Measurements from ENCODE around the gene NRARP. TPM values are rescaled to one million over a fixed set of nuclear protein-coding genes. Genes with fewer than 3 reads are reported as not detected.
"Not testable (repeated sequence)": the region's sequence is repeated elsewhere in the genome, so short reads cannot be mapped to it uniquely, and the experiment has no call there.

Gene NRARP
- total RNA-seq, 6 donors from 2014 or later, result 3.1 to 26.9 (median 9.5) TPM

- no peak for ATAC-seq (ENCODE audit: low FRiP score in 2 of 2)
- Histone ChIP-seq H3K9me3 (no peaks in the 10 kb centered on the region), H3K27me3 (no peaks in the 10 kb centered on the region), H3K36me3 (peaks cover 11 to 58% (median 35%) of the 10 kb centered on the region in 4 donors), H3K4me3 (no peak overlapping the region), H3K4me1 (peaks cover 29 to 45% (median 32%) of the 10 kb centered on the region in 4 donors), H3K27ac (no peak overlapping the region)
- DNase-seq, result no peak
- TF ChIP-seq POLR2A (IDR thresholded peaks at IDR 0.05) (no peak), EP300 (IDR thresholded peaks at IDR 0.05) (no peak), CTCF (IDR thresholded peaks at IDR 0.05) (no peak), POLR2AphosphoS5 (IDR thresholded peaks at IDR 0.05) (no peak)
- 92 to 96% methylated on average over 14 to 22 of the region's 29 CpGs for WGBS, 2 donors
These were observed 36.4 kb downstream of the NRARP start for GRCh38 chr9:137265496-137266161.

DNA sequence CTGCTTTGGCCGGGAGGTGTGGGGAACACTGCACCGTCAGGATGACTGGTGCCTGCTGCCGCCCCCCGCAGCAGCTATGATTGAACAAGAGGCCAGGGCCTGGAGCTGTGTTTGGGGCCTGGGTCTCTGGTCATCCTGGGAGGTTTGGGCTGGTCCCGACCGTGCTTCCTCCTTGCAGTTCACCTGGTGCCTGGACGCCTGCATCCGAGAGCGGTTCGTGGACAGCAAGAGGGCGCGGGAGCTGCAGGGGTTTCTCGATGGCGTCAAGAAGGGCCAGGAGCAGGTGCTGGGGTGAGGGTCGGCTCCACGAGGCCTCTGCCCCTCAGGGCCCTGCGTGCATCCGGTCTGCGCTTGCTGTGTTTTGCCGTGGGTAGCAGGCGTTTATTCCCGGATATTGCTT, 38.0 kb downstream of the NRARP start:
- Histone ChIP-seq H3K36me3 (peaks cover 11 to 53% (median 36%) of the 10 kb centered on the region in 4 donors), H3K4me1 (peaks cover 14 to 30% (median 18%) of the 10 kb centered on the region in 4 donors), H3K27me3 (no peaks in the 10 kb centered on the region), H3K9me3 (no peaks in the 10 kb centered on the region), H3K27ac (no peak overlapping the region), H3K4me3 (no peak overlapping the region)
- ATAC-seq (ENCODE audit: low FRiP score in 2 of 2), result no peak
- no peak for TF ChIP-seq POLR2A (IDR thresholded peaks at IDR 0.05)
- no peak for TF ChIP-seq CTCF (IDR thresholded peaks at IDR 0.05)
- no peak for TF ChIP-seq POLR2AphosphoS5 (IDR thresholded peaks at IDR 0.05)
- TF ChIP-seq EP300 (IDR thresholded peaks at IDR 0.05), result no peak
- 94 to 97% methylated on average over 18 to 22 of the region's 22 CpGs for WGBS, 2 donors
- DNase-seq, result no peak

DNA sequence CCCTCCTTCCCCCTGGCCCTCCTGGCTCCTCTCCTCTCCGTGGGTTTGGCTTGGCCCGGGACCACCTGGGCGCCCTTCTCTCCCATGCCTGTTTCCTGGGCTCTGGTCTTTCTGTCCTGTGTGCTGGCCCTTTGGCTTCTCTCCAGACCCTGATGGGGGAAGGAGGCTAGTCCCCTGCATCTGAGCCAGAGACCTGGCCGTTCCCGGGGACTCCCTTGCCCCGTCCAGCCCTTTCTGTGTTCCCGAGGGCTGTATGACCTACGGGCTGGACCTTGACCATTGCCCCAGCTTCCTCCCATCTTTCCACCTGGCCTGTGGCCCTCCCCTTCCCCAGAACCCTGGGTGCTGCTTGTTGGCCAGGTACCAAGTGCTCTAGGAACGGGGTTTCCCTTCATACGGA, 38.6 kb downstream of the NRARP start:
- WGBS, 2 donors, result 80 to 86% methylated on average over 9 to 10 of the region's 10 CpGs
- Histone ChIP-seq H3K9me3 (no peaks in the 10 kb centered on the region), H3K36me3 (peaks cover 14 to 58% (median 40%) of the 10 kb centered on the region in 4 donors), H3K4me3 (no peak overlapping the region), H3K27ac (no peak overlapping the region), H3K4me1 (peaks cover 8 to 24% (median 13%) of the 10 kb centered on the region in 4 donors), H3K27me3 (no peaks in the 10 kb centered on the region)
- no peak for DNase-seq
- no peak for TF ChIP-seq POLR2AphosphoS5 (IDR thresholded peaks at IDR 0.05)
- no peak for TF ChIP-seq EP300 (IDR thresholded peaks at IDR 0.05)
- no peak for TF ChIP-seq CTCF (IDR thresholded peaks at IDR 0.05)
- TF ChIP-seq POLR2A (IDR thresholded peaks at IDR 0.05), result no peak
- peak in 1 of 2 donors; percentile 20 for ATAC-seq (ENCODE audit: low FRiP score in 2 of 2)

- Histone ChIP-seq H3K9me3 (no peaks in the 10 kb centered on the region), H3K4me1 (peaks cover 2 to 18% (median 7%) of the 10 kb centered on the region in 4 donors), H3K27me3 (no peaks in the 10 kb centered on the region), H3K36me3 (peaks cover 14 to 60% (median 43%) of the 10 kb centered on the region in 4 donors), H3K4me3 (no peak overlapping the region), H3K27ac (no peak overlapping the region)
- TF ChIP-seq EP300 (IDR thresholded peaks at IDR 0.05) (no peak), POLR2AphosphoS5 (IDR thresholded peaks at IDR 0.05) (no peak)
- DNase-seq (peak in 1 of 2 donors; percentile 80), ATAC-seq (ENCODE audit: low FRiP score in 2 of 2) (peak in 1 of 2 donors; percentile 28)
- WGBS, 2 donors, result 82 to 90% methylated on average over 16 to 24 of the region's 24 CpGs
These were observed 39.2 kb downstream of the NRARP start for GRCh38 chr9:137262909-137263285.

DNA sequence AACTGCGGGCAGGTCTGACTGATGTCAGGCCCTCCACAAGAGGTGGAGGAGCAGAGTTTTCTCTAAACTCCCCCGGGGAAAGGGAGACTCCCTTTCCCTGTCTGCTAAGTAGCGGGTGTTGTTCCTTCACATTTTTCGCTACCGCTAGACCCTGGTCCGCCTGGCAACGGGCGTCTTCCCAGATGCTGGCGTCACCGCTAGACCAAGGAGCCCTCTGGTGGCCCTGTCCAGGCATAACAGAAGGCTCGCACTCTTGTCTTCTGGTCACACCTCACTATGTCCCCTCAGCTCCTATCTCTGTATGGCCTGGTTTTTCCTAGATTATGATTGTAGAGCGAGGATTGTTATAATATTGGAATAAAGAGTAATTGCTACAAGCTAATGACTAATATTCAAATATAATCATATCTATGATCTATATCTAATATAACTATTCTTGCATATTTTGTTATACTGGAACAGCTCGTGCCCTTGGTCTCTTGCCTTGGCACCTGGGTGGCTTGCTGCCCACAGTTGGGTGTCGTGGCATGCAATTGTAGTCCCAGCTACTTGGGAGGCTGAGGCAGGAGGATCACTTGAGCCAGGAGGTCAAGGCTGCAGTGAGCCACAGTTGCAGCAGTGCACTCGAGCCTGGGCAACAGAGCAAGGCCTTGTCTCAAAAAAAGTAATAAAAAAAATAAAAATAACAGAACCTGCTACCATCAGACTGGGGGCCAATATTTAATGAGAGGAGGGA, 39.7 kb downstream of the NRARP start:
- not testable (repeated sequence) for H3K9me3 ChIP-seq; H3K27ac ChIP-seq; H3K27me3 ChIP-seq; ATAC-seq (ENCODE audit: low FRiP score in 2 of 2); H3K4me3 ChIP-seq; DNase-seq
- TF ChIP-seq CTCF (IDR thresholded peaks at IDR 0.05), result peak; percentile 29 to 61 (median 44)
- Histone ChIP-seq H3K4me1 (peaks cover 0 to 13% (median 1%) of the 10 kb centered on the region in 4 donors), H3K36me3 (peaks cover 14 to 58% (median 41%) of the 10 kb centered on the region in 4 donors)
- WGBS, 2 donors, result 39 to 50% methylated on average over 9 to 15 of the region's 15 CpGs

Measured in upper lobe of left lung (tissue), 6 donors.